ENCODE data around the gene MMD2.

Gene MMD2

GRCh38 chr7:4916113-4916512 lies 42.9 kb downstream of the MMD2 start:
- TF ChIP-seq ZNF565 (CRISPR knock-in tag; conservative IDR thresholded peaks at IDR 0.05; ENCODE audit: low read depth): no peak
- no peak for TF ChIP-seq CSRNP3 (CRISPR knock-in tag; IDR thresholded peaks at IDR 0.05)
- TF ChIP-seq TOX (CRISPR knock-in tag; IDR thresholded peaks at IDR 0.05; ENCODE audit: borderline replicate concordance): no peak
- no peak for TF ChIP-seq SNAI2 (CRISPR knock-in tag; IDR thresholded peaks at IDR 0.05)
- no peak for TF ChIP-seq ESRRG (CRISPR knock-in tag; IDR thresholded peaks at IDR 0.05)
- TF ChIP-seq ZNF70 (CRISPR knock-in tag; IDR thresholded peaks at IDR 0.05): no peak
- no peak for TF ChIP-seq RARB (CRISPR knock-in tag; IDR thresholded peaks at IDR 0.05)
- TF ChIP-seq CREB5 (CRISPR knock-in tag; IDR thresholded peaks at IDR 0.05; ENCODE audit: low read depth): no peak
- no peak for TF ChIP-seq BACH2 (CRISPR knock-in tag; IDR thresholded peaks at IDR 0.05; ENCODE audit: borderline replicate concordance)
- TF ChIP-seq ZFP3 (CRISPR knock-in tag; IDR thresholded peaks at IDR 0.05): no peak
- no peak for TF ChIP-seq GLIS3 (CRISPR knock-in tag; IDR thresholded peaks at IDR 0.05)
- ATAC-seq: no peak

- ATAC-seq: no peak
- TF ChIP-seq CREB5 (CRISPR knock-in tag; IDR thresholded peaks at IDR 0.05; ENCODE audit: low read depth) (no peak), TCF4 (CRISPR knock-in tag; IDR thresholded peaks at IDR 0.05; ENCODE audit: borderline replicate concordance) (no peak), ESRRG (CRISPR knock-in tag; IDR thresholded peaks at IDR 0.05) (no peak), POU6F1 (CRISPR knock-in tag; IDR thresholded peaks at IDR 0.05; ENCODE audit: borderline replicate concordance, low read depth) (no peak), ZFP3 (CRISPR knock-in tag; IDR thresholded peaks at IDR 0.05) (no peak), ZNF70 (CRISPR knock-in tag; IDR thresholded peaks at IDR 0.05) (no peak), TSHZ2 (CRISPR knock-in tag; IDR thresholded peaks at IDR 0.05) (no peak), ZNF8 (CRISPR knock-in tag; IDR thresholded peaks at IDR 0.05) (no peak), CSRNP3 (CRISPR knock-in tag; IDR thresholded peaks at IDR 0.05) (no peak), PPARA (CRISPR knock-in tag; IDR thresholded peaks at IDR 0.05; ENCODE audit: borderline replicate concordance) (no peak)
Observed at GRCh38 chr7:4911111-4911828, 47.7 kb downstream of the MMD2 start.

GRCh38 chr7:4906682-4907081 lies 52.3 kb downstream of the MMD2 start:
- TF ChIP-seq ZFP30 (CRISPR knock-in tag; IDR thresholded peaks at IDR 0.05) (no peak), GLIS3 (CRISPR knock-in tag; IDR thresholded peaks at IDR 0.05) (no peak), CSRNP3 (CRISPR knock-in tag; IDR thresholded peaks at IDR 0.05) (no peak), ZFP3 (CRISPR knock-in tag; IDR thresholded peaks at IDR 0.05) (no peak), RARB (CRISPR knock-in tag; IDR thresholded peaks at IDR 0.05) (no peak), TCF4 (CRISPR knock-in tag; IDR thresholded peaks at IDR 0.05; ENCODE audit: borderline replicate concordance) (no peak), ZC3H10 (CRISPR knock-in tag; IDR thresholded peaks at IDR 0.05) (no peak), CREB5 (CRISPR knock-in tag; IDR thresholded peaks at IDR 0.05; ENCODE audit: low read depth) (no peak), ESRRG (CRISPR knock-in tag; IDR thresholded peaks at IDR 0.05) (no peak), ZNF70 (CRISPR knock-in tag; IDR thresholded peaks at IDR 0.05) (no peak)
- ATAC-seq: no peak

Data from SK-N-SH treated with all-trans-retinoic acid at 6 μM for 48 hours (cell line).